ENCODE results near the gene PLAAT4. TPM values are rescaled to one million over a fixed set of nuclear protein-coding genes. Genes with fewer than 3 reads are reported as not detected.

PLAAT4 gene
- total RNA-seq, 1 donor from 2014 or later, result not detected

- DNase-seq (ENCODE audit: low spot score), result no peak
- Mint-ChIP-seq H3K9me3 (ENCODE audit: unreplicated experiment) (no peaks in the 10 kb centered on the region), H3K4me3 (ENCODE audit: unreplicated experiment) (no peak overlapping the region), H3K36me3 (ENCODE audit: low read depth, unreplicated experiment) (no peaks in the 10 kb centered on the region), H3K27me3 (ENCODE audit: unreplicated experiment) (no peaks in the 10 kb centered on the region), H3K27ac (ENCODE audit: unreplicated experiment) (no peak overlapping the region), H3K4me1 (ENCODE audit: unreplicated experiment) (peaks cover 6% of the 10 kb centered on the region)
- no peak for TF ChIP-seq CTCF (IDR thresholded peaks at IDR 0.05; ENCODE audit: unreplicated experiment)
Observed at GRCh38 chr11:63557570-63557969, 21.0 kb downstream of the PLAAT4 start.

GRCh38 chr11:63558459-63559157, 22.0 kb downstream of the PLAAT4 start:
- Mint-ChIP-seq H3K27ac (ENCODE audit: unreplicated experiment) (no peak overlapping the region), H3K36me3 (ENCODE audit: low read depth, unreplicated experiment) (no peaks in the 10 kb centered on the region), H3K9me3 (ENCODE audit: unreplicated experiment) (no peaks in the 10 kb centered on the region), H3K4me1 (ENCODE audit: unreplicated experiment) (peaks cover 6% of the 10 kb centered on the region), H3K4me3 (ENCODE audit: unreplicated experiment) (no peak overlapping the region), H3K27me3 (ENCODE audit: unreplicated experiment) (no peaks in the 10 kb centered on the region)
- TF ChIP-seq CTCF (IDR thresholded peaks at IDR 0.05; ENCODE audit: unreplicated experiment), result no peak
- no peak for DNase-seq (ENCODE audit: low spot score)

- no peaks in the 10 kb centered on the region for H3K36me3 Mint-ChIP-seq (ENCODE audit: low read depth, unreplicated experiment)
- TF ChIP-seq CTCF (IDR thresholded peaks at IDR 0.05; ENCODE audit: unreplicated experiment), result no peak
- H3K27me3 Mint-ChIP-seq (ENCODE audit: unreplicated experiment), result no peaks in the 10 kb centered on the region
- no peak for DNase-seq (ENCODE audit: low spot score)
- H3K27ac Mint-ChIP-seq (ENCODE audit: unreplicated experiment), result no peak overlapping the region
- H3K4me3 Mint-ChIP-seq (ENCODE audit: unreplicated experiment), result no peak overlapping the region
- no peaks in the 10 kb centered on the region for H3K9me3 Mint-ChIP-seq (ENCODE audit: unreplicated experiment)
- H3K4me1 Mint-ChIP-seq (ENCODE audit: unreplicated experiment), result peaks cover 6% of the 10 kb centered on the region
Observed at GRCh38 chr11:63560506-63561180, 24.0 kb downstream of the PLAAT4 start.

- no peak for TF ChIP-seq CTCF (IDR thresholded peaks at IDR 0.05; ENCODE audit: unreplicated experiment)
- Mint-ChIP-seq H3K27me3 (ENCODE audit: unreplicated experiment) (no peaks in the 10 kb centered on the region), H3K4me3 (ENCODE audit: unreplicated experiment) (no peak within 1 kb of the TSS), H3K4me1 (ENCODE audit: unreplicated experiment) (peaks cover 6% of the 10 kb centered on the region), H3K36me3 (ENCODE audit: low read depth, unreplicated experiment) (no peaks in the 10 kb centered on the region), H3K27ac (ENCODE audit: unreplicated experiment) (no peak within 1 kb of the TSS), H3K9me3 (ENCODE audit: unreplicated experiment) (no peaks in the 10 kb centered on the region)
- DNase-seq (ENCODE audit: low spot score), result no peak
Observed at GRCh38 chr11:63563201-63564055, 26.8 kb downstream of the PLAAT4 start, which contains the start of gene PLAAT2. TSS of gene PLAAT2 (minus strand) at chr11:63563379. CDS start at chr11:63563324, 55 bp downstream.
